GM23338 (cell line): ENCODE data around the gene EPHA4.

Experiments
- JUNB ChIP-seq: IDR thresholded peaks from one replicate; pipeline ENCODE4 v1.6.1; 2016; ENCODE audit warnings: antibody characterized with exemption; ENCODE audit not compliant: unreplicated experiment
- POLR2AphosphoS5 ChIP-seq: IDR thresholded peaks from 2 replicates; pipeline ENCODE4 v1.6.1; 2016; ENCODE audit warnings: antibody characterized with exemption, low read depth
- TF ChIP-seq, protein P1 (sequence below): IDR thresholded peaks from one replicate; pipeline ENCODE4 v1.6.1; 2018; ENCODE audit warnings: antibody characterized with exemption; ENCODE audit not compliant: unreplicated experiment
- TF ChIP-seq, protein P2 (sequence below), 2 experiments: fragments of 200-600 bp in 1 of 2; sonication (generic) in 1 of 2; conservative IDR thresholded peaks; 2 replicates each; pipeline versions ENCODE4 v1.5.1 to v1.6.1; 2016 to 2017; ENCODE audit warnings: antibody characterized with exemption in 2 of 2, low read depth in 2 of 2, mild to moderate bottlenecking in 2 of 2, moderate library complexity in 1 of 2

- TF ChIP-seq POLR2AphosphoS5 (no peak), JUNB (no peak)
- TF ChIP-seq, protein P1, sequence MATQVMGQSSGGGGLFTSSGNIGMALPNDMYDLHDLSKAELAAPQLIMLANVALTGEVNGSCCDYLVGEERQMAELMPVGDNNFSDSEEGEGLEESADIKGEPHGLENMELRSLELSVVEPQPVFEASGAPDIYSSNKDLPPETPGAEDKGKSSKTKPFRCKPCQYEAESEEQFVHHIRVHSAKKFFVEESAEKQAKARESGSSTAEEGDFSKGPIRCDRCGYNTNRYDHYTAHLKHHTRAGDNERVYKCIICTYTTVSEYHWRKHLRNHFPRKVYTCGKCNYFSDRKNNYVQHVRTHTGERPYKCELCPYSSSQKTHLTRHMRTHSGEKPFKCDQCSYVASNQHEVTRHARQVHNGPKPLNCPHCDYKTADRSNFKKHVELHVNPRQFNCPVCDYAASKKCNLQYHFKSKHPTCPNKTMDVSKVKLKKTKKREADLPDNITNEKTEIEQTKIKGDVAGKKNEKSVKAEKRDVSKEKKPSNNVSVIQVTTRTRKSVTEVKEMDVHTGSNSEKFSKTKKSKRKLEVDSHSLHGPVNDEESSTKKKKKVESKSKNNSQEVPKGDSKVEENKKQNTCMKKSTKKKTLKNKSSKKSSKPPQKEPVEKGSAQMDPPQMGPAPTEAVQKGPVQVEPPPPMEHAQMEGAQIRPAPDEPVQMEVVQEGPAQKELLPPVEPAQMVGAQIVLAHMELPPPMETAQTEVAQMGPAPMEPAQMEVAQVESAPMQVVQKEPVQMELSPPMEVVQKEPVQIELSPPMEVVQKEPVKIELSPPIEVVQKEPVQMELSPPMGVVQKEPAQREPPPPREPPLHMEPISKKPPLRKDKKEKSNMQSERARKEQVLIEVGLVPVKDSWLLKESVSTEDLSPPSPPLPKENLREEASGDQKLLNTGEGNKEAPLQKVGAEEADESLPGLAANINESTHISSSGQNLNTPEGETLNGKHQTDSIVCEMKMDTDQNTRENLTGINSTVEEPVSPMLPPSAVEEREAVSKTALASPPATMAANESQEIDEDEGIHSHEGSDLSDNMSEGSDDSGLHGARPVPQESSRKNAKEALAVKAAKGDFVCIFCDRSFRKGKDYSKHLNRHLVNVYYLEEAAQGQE = no peak
- TF ChIP-seq, protein P2, sequence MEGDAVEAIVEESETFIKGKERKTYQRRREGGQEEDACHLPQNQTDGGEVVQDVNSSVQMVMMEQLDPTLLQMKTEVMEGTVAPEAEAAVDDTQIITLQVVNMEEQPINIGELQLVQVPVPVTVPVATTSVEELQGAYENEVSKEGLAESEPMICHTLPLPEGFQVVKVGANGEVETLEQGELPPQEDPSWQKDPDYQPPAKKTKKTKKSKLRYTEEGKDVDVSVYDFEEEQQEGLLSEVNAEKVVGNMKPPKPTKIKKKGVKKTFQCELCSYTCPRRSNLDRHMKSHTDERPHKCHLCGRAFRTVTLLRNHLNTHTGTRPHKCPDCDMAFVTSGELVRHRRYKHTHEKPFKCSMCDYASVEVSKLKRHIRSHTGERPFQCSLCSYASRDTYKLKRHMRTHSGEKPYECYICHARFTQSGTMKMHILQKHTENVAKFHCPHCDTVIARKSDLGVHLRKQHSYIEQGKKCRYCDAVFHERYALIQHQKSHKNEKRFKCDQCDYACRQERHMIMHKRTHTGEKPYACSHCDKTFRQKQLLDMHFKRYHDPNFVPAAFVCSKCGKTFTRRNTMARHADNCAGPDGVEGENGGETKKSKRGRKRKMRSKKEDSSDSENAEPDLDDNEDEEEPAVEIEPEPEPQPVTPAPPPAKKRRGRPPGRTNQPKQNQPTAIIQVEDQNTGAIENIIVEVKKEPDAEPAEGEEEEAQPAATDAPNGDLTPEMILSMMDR (conservative IDR thresholded peaks at IDR 0.05; ENCODE audit: low read depth in 2 of 2) = no peak
These were observed 45.9 kb upstream of the EPHA4 start for GRCh38 chr2:221618007-221618406.
